HT-29 (cell line): ENCODE measurements around the gene PLXDC1. TPM values are rescaled to one million over a fixed set of nuclear protein-coding genes. Genes with fewer than 3 reads are reported as not detected.
A peak's percentile ranks its signal among the peaks of the same experiment; 100 is the strongest.
"Not testable (repeated sequence)": the region's sequence is repeated elsewhere in the genome, so short reads cannot be mapped to it uniquely, and the experiment has no call there.

Experiments used
- DNase-seq: peaks from one replicate; pipeline ENCODE4 v3.0.0-alpha.2; 2015; ENCODE audit warnings: low spot score
- total RNA-seq: library from RNA; depleted of rRNA; stranded (reverse); fragments of >200 nt; shearing (Covaris generic); gene quantifications from 2 replicates; pipeline ENCODE4 v1.2.3, GENCODE V29; 2014

PLXDC1 gene
- total RNA-seq, 1 experiment from 2014 or later, result not detected

- DNase-seq, result no peak
Observed at GRCh38 chr17:39181303-39181702, 29.9 kb upstream of the PLXDC1 start.

- no peak for DNase-seq
Observed at GRCh38 chr17:39178536-39178935, 27.1 kb upstream of the PLXDC1 start.

- DNase-seq, result no peak
Observed at GRCh38 chr17:39177256-39177655, 25.8 kb upstream of the PLXDC1 start.

- no peak for DNase-seq
Observed at GRCh38 chr17:39175695-39176093, 24.3 kb upstream of the PLXDC1 start.

GRCh38 chr17:39174920-39175694, 23.7 kb upstream of the PLXDC1 start:
- DNase-seq, result peak; percentile 63

GRCh38 chr17:39173526-39174274, 22.3 kb upstream of the PLXDC1 start:
- DNase-seq, result no peak

GRCh38 chr17:39173080-39173479, 21.6 kb upstream of the PLXDC1 start:
- no peak for DNase-seq

GRCh38 chr17:39171933-39172332, 20.5 kb upstream of the PLXDC1 start:
- no peak for DNase-seq

- DNase-seq, result no peak
Observed at GRCh38 chr17:39170558-39170957, 19.1 kb upstream of the PLXDC1 start.

GRCh38 chr17:39170109-39170508, 18.7 kb upstream of the PLXDC1 start:
- no peak for DNase-seq

- DNase-seq, result no peak
Observed at GRCh38 chr17:39169518-39169917, 18.1 kb upstream of the PLXDC1 start.

- no peak for DNase-seq
Observed at GRCh38 chr17:39169101-39169500, 17.7 kb upstream of the PLXDC1 start.

GRCh38 chr17:39168503-39168902, 17.1 kb upstream of the PLXDC1 start:
- DNase-seq, result not testable (repeated sequence)

GRCh38 chr17:39167476-39167875, 16.0 kb upstream of the PLXDC1 start:
- no peak for DNase-seq

GRCh38 chr17:39166437-39167335, 15.2 kb upstream of the PLXDC1 start:
- no peak for DNase-seq

GRCh38 chr17:39165841-39166349, 14.5 kb upstream of the PLXDC1 start, which contains the start of gene ARL5C:
ARL5C (minus strand) TSS chr17:39166161; CDS start chr17:39165760, 401 bp downstream.
- DNase-seq, result no peak

- DNase-seq, result no peak
Observed at GRCh38 chr17:39165178-39165840, 13.9 kb upstream of the PLXDC1 start.

- peak; percentile 79 for DNase-seq
Observed at GRCh38 chr17:39164675-39165143, 13.3 kb upstream of the PLXDC1 start.

GRCh38 chr17:39161962-39162361, 10.5 kb upstream of the PLXDC1 start:
- no peak for DNase-seq

GRCh38 chr17:39158623-39159022, 7.2 kb upstream of the PLXDC1 start:
- no peak for DNase-seq

- no peak for DNase-seq
Observed at GRCh38 chr17:39156491-39156890, 5.1 kb upstream of the PLXDC1 start.
